Type B pancreatic cell (in vitro differentiated cells): ENCODE data around the gene RAB17. TPM values are rescaled to one million over a fixed set of nuclear protein-coding genes. Genes with fewer than 3 reads are reported as not detected.

Experiments
- DNase-seq: peaks from one replicate; pipeline ENCODE4 v3.0.0; 2021; ENCODE audit warnings: mixed read lengths; ENCODE audit not compliant: unreplicated experiment; ENCODE audit errors: extremely low spot score
- H3K27ac Mint-ChIP-seq: 2 replicates; pipeline ENCODE4 v1.8.0; 2021; ENCODE audit warnings: mild to moderate bottlenecking, mixed read lengths
- H3K27me3 Mint-ChIP-seq: 2 replicates; pipeline ENCODE4 v1.8.0; 2021; ENCODE audit warnings: mixed read lengths
- H3K36me3 Mint-ChIP-seq: 2 replicates; pipeline ENCODE4 v1.8.0; 2021; ENCODE audit warnings: mixed read lengths
- H3K4me1 Mint-ChIP-seq: one replicate; pipeline ENCODE4 v1.8.0; 2021; ENCODE audit warnings: mixed read lengths; ENCODE audit not compliant: unreplicated experiment
- H3K4me3 Mint-ChIP-seq: 2 replicates; pipeline ENCODE4 v1.8.0; 2021; ENCODE audit warnings: mild to moderate bottlenecking, mixed read lengths
- H3K9me3 Mint-ChIP-seq: 2 replicates; pipeline ENCODE4 v1.8.0; 2021; ENCODE audit warnings: mixed read lengths
- CTCF ChIP-seq: fragments of 200-600 bp; sonication (generic); conservative IDR thresholded peaks from 2 replicates; pipeline ENCODE4 v1.5.0; 2021; ENCODE audit warnings: antibody characterized with exemption, mild to moderate bottlenecking
- long read RNA-seq: library from polyadenylated mRNA; unstranded; transcript quantifications from one replicate; pipeline ENCODE4 v2.0.0, GENCODE V29; 2020
- total RNA-seq: library from RNA; stranded (reverse); gene quantifications from 2 replicates; pipeline ENCODE4 v1.2.1, GENCODE V29; 2021; ENCODE audit warnings: low replicate concordance

The RAB17 gene
- total RNA-seq, result 18.4 and 21.6 TPM in 2 replicates
- long read RNA-seq, transcript RAB17-201 (6 exons, 1,966 nt), result major isoform, 25 of 37 reads
- long read RNA-seq, partial matches to known transcripts, result 0 of 37 reads
- long read RNA-seq, other reads (novel, unspliced or antisense), result 11 of 37 reads

DNA sequence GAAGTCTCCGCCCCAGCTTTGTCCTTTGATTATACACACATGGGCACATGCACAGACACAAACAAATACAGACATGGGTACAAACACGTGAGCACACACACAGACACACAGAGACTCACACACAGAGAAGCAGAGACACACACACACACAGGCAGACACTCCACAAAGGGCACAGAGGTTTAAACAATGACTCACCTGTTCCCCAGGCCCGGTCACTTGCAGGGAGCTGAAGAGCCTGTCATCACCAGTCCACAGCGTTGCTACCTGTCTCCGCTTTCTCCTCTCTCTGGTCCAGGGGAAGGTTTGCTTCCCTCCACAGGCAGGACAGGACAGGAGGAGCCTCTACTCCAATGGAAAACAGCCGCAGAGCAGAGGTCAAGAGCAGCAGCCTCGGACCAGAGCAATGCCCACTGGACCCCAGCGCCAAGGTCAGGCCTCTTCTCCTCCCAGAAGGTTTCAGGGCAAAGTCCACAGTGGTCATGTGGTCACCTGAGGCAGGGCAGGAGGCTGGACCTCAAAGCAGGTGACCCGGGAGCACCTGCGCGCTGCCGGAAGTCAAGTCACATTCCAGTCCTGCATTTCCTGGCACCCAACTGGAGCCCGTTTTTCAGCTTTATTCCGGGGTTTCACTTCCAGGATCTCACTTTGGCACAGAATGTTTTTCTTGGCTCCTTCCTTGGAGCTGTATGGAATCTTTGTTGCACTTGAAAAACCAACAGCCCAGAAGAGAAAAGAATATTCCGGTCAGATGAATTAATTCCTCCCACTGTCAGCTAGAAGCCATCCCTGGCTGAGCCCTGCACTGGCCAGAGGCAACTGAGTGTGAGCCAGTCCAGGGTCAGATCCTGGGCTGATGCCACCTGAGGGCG is at the start of gene RAB17:
RAB17 (minus strand) TSS at position 463 of the 869 bp plus-strand sequence. CDS start 4,580 bp downstream, outside the sequence.
- no peak for TF ChIP-seq CTCF
- H3K4me1 Mint-ChIP-seq, result peaks cover 25% of the 10 kb centered on the region
- no peak for DNase-seq
- no peaks in the 10 kb centered on the region for H3K27me3 Mint-ChIP-seq
- H3K4me3 Mint-ChIP-seq, result peak within 1 kb of the TSS; percentile 86
- no peaks in the 10 kb centered on the region for H3K36me3 Mint-ChIP-seq
- H3K27ac Mint-ChIP-seq, result peak within 1 kb of the TSS; percentile 81
- H3K9me3 Mint-ChIP-seq, result peaks cover 5% of the 10 kb centered on the region

DNA sequence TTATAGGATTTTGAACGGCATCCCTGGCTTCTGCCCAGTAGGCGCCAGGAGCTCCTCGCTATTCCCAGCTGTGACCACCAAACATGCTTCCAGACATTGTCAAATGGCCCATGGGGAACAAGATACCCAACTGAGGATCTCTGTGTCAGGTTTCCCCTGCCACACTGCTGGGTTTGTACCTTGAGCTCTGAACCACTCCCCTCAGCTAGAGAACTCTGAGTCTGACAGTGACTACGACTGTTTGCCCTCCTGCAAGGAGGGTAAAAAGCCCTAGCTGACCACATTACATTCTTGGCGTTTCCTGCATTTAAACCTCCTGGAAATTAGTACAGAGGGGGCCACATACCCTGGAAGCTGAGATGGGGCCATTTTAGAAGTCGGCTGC is 49.3 kb upstream of the RAB17 start:
- H3K9me3 Mint-ChIP-seq, result peaks cover 15% of the 10 kb centered on the region
- no peak overlapping the region for H3K27ac Mint-ChIP-seq
- TF ChIP-seq CTCF, result no peak
- peaks cover 15% of the 10 kb centered on the region for H3K36me3 Mint-ChIP-seq
- no peak overlapping the region for H3K4me3 Mint-ChIP-seq
- H3K4me1 Mint-ChIP-seq, result no peaks in the 10 kb centered on the region
- no peak for DNase-seq
- no peaks in the 10 kb centered on the region for H3K27me3 Mint-ChIP-seq

GRCh38 chr2:237639052-237639835 is 48.7 kb upstream of the RAB17 start:
- no peak overlapping the region for H3K27ac Mint-ChIP-seq
- peaks cover 18% of the 10 kb centered on the region for H3K36me3 Mint-ChIP-seq
- H3K9me3 Mint-ChIP-seq, result peaks cover 18% of the 10 kb centered on the region
- H3K27me3 Mint-ChIP-seq, result no peaks in the 10 kb centered on the region
- no peak for DNase-seq
- TF ChIP-seq CTCF, result no peak
- H3K4me1 Mint-ChIP-seq, result no peaks in the 10 kb centered on the region
- H3K4me3 Mint-ChIP-seq, result no peak overlapping the region

- Mint-ChIP-seq H3K27me3 (no peaks in the 10 kb centered on the region), H3K27ac (no peak overlapping the region), H3K4me1 (no peaks in the 10 kb centered on the region), H3K9me3 (peaks cover 22% of the 10 kb centered on the region), H3K36me3 (peaks cover 23% of the 10 kb centered on the region), H3K4me3 (no peak overlapping the region)
- DNase-seq, result no peak
- TF ChIP-seq CTCF, result no peak
These were observed 47.6 kb upstream of the RAB17 start for GRCh38 chr2:237638176-237638575.

DNA sequence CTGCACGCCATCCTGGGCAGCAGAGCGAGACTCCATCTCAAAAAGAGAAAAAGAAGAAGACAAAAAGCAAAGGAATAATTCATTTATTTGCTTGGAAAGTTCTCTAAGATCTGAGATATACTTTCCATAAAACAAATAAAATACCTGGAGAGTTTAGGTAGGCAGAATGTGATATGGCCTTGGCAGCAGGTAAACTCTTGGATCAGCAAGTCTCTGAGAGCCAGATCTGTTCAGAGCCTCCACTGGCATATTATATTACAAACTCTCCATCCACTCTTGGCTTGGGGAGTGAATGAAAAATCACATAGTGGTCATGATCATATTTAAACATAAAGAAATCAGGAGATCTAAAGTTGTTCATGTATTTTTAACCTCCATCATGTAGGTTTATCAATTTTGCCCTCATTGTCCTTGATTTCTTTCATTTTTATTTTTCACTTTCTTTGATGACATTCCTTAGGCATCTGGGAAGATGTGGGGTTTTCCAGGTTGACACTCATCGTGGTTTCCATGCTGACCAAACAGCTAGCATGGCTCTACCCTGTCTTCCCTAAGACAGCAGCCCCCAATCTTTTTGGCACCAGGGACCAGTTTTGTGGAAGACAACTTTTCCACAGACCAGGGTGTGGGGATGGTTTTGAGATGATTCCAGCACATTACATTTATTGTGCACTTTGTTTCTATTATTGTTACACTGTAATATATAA is 47.0 kb upstream of the RAB17 start:
- Mint-ChIP-seq H3K27ac (no peak overlapping the region), H3K9me3 (peaks cover 22% of the 10 kb centered on the region)

More for the DNA sequence above, 47.0 kb upstream of the RAB17 start:
- Mint-ChIP-seq H3K4me1 (no peaks in the 10 kb centered on the region), H3K27me3 (no peaks in the 10 kb centered on the region), H3K4me3 (no peak overlapping the region), H3K36me3 (peaks cover 27% of the 10 kb centered on the region)
- no peak for TF ChIP-seq CTCF
- DNase-seq, result no peak
